ENCODE measurements around the gene NRIP1.

- TF ChIP-seq TAF1 (IDR thresholded peaks at IDR 0.05; ENCODE audit: borderline replicate concordance, low read depth, low read length) = no peak
- no peak for TF ChIP-seq POLR2A (IDR thresholded peaks at IDR 0.05; ENCODE audit: low read depth, low read length)
- TF ChIP-seq POLR2AphosphoS5 (IDR thresholded peaks at IDR 0.05; ENCODE audit: low read depth, low read length) = no peak
These were observed 757 bp upstream of the NRIP1 start for GRCh38 chr21:15065392-15066122.

All from GM12892 (cell line).